GM23338 (cell line): ENCODE measurements around the gene PDE7B. TPM values are rescaled to one million over a fixed set of nuclear protein-coding genes. Genes with fewer than 3 reads are reported as not detected.

Experiments used
- ATAC-seq: fragments of 200-7000 bp; cut with Tn5 transposase; 3 replicates; pipeline ENCODE4 v1.9.1; 2020
- DNase-seq: peaks from one replicate; pipeline ENCODE4 v3.0.0-alpha.2; 2015; ENCODE audit warnings: low spot score
- H2AFZ ChIP-seq: fragments of 200-600 bp; sonication (generic); 2 replicates; pipeline ENCODE4 v1.8.0; 2016; ENCODE audit warnings: antibody characterized with exemption, mild to moderate bottlenecking, moderate library complexity
- H3F3A ChIP-seq: fragments of 200-600 bp; sonication (generic); replicated peaks from 2 replicates; pipeline ENCODE4 v1.8.0; 2017; ENCODE audit warnings: antibody characterized with exemption, mixed run types, low read depth
- H3K27ac ChIP-seq: fragments of 200-600 bp; sonication (generic); 2 replicates; pipeline ENCODE4 v1.6.1; 2016; ENCODE audit warnings: low read depth
- H3K27me3 ChIP-seq: fragments of 200-600 bp; sonication (generic); 2 replicates; pipeline ENCODE4 v1.8.0; 2016; ENCODE audit warnings: mild to moderate bottlenecking, mixed run types, moderate library complexity; ENCODE audit not compliant: insufficient read depth
- H3K36me3 ChIP-seq: fragments of 200-600 bp; sonication (generic); 2 replicates; pipeline ENCODE4 v1.8.0; 2016; ENCODE audit warnings: mild to moderate bottlenecking; ENCODE audit not compliant: insufficient read depth
- H3K4me1 ChIP-seq: fragments of 200-600 bp; sonication (generic); 2 replicates; pipeline ENCODE4 v1.8.0; 2016; ENCODE audit warnings: mild to moderate bottlenecking, moderate library complexity; ENCODE audit not compliant: insufficient read depth
- H3K4me2 ChIP-seq: fragments of 200-600 bp; sonication (generic); 2 replicates; pipeline ENCODE4 v1.7.1; 2017; ENCODE audit warnings: mixed run types
- H3K4me3 ChIP-seq: fragments of 200-600 bp; sonication (generic); 2 replicates; pipeline ENCODE4 v1.6.1; 2016; ENCODE audit warnings: mixed run types
- H3K79me2 ChIP-seq: fragments of 200-600 bp; sonication (generic); replicated peaks from 2 replicates; pipeline ENCODE4 v1.8.0; 2017; ENCODE audit warnings: mild to moderate bottlenecking; ENCODE audit not compliant: insufficient read depth
- H3K9me2 ChIP-seq: fragments of 200-600 bp; sonication (generic); 2 replicates; pipeline ENCODE4 v1.8.0; 2017; ENCODE audit not compliant: insufficient read depth
- H4K20me1 ChIP-seq: fragments of 200-600 bp; sonication (generic); replicated peaks from 2 replicates; pipeline ENCODE4 v1.8.0; 2017; ENCODE audit warnings: mild to moderate bottlenecking; ENCODE audit not compliant: insufficient read depth
- H3K27ac Mint-ChIP-seq: 2 replicates; pipeline ENCODE4 v1.8.0; 2020; ENCODE audit warnings: inconsistent platforms, mild to moderate bottlenecking, moderate library complexity, mixed read lengths
- H3K27me3 Mint-ChIP-seq: 3 replicates; pipeline ENCODE4 v1.8.0; 2022; ENCODE audit warnings: low read depth, mild to moderate bottlenecking, moderate library complexity, mixed read lengths, inconsistent platforms; ENCODE audit not compliant: insufficient read depth, poor library complexity
- H3K36me3 Mint-ChIP-seq: 3 replicates; pipeline ENCODE4 v1.8.0; 2021; ENCODE audit warnings: low read depth, mild to moderate bottlenecking, inconsistent platforms, moderate library complexity, mixed read lengths
- H3K4me1 Mint-ChIP-seq: 3 replicates; pipeline ENCODE4 v1.8.0; 2020; ENCODE audit warnings: mild to moderate bottlenecking, inconsistent platforms, mixed read lengths
- H3K4me3 Mint-ChIP-seq: 3 replicates; pipeline ENCODE4 v1.8.0; 2021; ENCODE audit warnings: moderate library complexity, mild to moderate bottlenecking, inconsistent platforms, mixed read lengths
- H3K9me3 Mint-ChIP-seq: 3 replicates; pipeline ENCODE4 v1.8.0; 2020; ENCODE audit warnings: moderate library complexity, mild to moderate bottlenecking, inconsistent platforms, mixed read lengths
- CREB1 ChIP-seq: fragments of 250-450 bp; sonication (Bioruptor Pico); IDR thresholded peaks from 2 replicates; pipeline ENCODE4 v1.5.0; 2020; ENCODE audit warnings: low read depth, mild to moderate bottlenecking, moderate library complexity
- CTCF ChIP-seq, 2 experiments: fragments of 200-600 bp in 1 of 2; sonication (generic) in 1 of 2; conservative IDR thresholded peaks; 2 replicates each; pipeline versions ENCODE4 v1.5.1 to v1.6.1; 2016 to 2017; ENCODE audit warnings: antibody characterized with exemption in 2 of 2, low read depth in 2 of 2, mild to moderate bottlenecking in 2 of 2, moderate library complexity in 1 of 2
- EZH2 ChIP-seq: fragments of 200-600 bp; sonication (generic); IDR thresholded peaks from one replicate; pipeline ENCODE4 v1.8.0; 2017; ENCODE audit warnings: antibody characterized with exemption, mild to moderate bottlenecking, low read depth; ENCODE audit not compliant: unreplicated experiment
- EZH2phosphoT487 ChIP-seq: fragments of 200-600 bp; sonication (generic); IDR thresholded peaks from one replicate; pipeline ENCODE4 v1.8.1; 2018; ENCODE audit warnings: antibody characterized with exemption; ENCODE audit not compliant: unreplicated experiment
- JUNB ChIP-seq: IDR thresholded peaks from one replicate; pipeline ENCODE4 v1.6.1; 2016; ENCODE audit warnings: antibody characterized with exemption; ENCODE audit not compliant: unreplicated experiment
- NANOG ChIP-seq: IDR thresholded peaks from 2 replicates; pipeline ENCODE4 v1.6.1; 2016; ENCODE audit warnings: antibody characterized with exemption, borderline replicate concordance
- POLR2AphosphoS5 ChIP-seq: IDR thresholded peaks from 2 replicates; pipeline ENCODE4 v1.6.1; 2016; ENCODE audit warnings: antibody characterized with exemption, low read depth
- STAT1 ChIP-seq: IDR thresholded peaks from one replicate; pipeline ENCODE4 v1.6.1; 2016; ENCODE audit warnings: antibody characterized with exemption; ENCODE audit not compliant: unreplicated experiment
- ZNF114 ChIP-seq: fragments of 250-450 bp; sonication (Bioruptor Pico); IDR thresholded peaks from 2 replicates; pipeline ENCODE4 v1.5.0; 2020; ENCODE audit warnings: mild to moderate bottlenecking, moderate library complexity
- ZNF331 ChIP-seq: fragments of 250-450 bp; sonication (Bioruptor Pico); IDR thresholded peaks from 2 replicates; pipeline ENCODE4 v1.5.0; 2020; ENCODE audit warnings: low read depth, mild to moderate bottlenecking, moderate library complexity
- ZNF462 ChIP-seq: fragments of 250-450 bp; sonication (Bioruptor Pico); IDR thresholded peaks from 2 replicates; pipeline ENCODE4 v1.5.0; 2020; ENCODE audit warnings: mild to moderate bottlenecking, moderate library complexity
- polyA plus RNA-seq: library from polyadenylated mRNA; unstranded; fragments of >200 nt; fragmentation: Nextera tagmentation; extraction: Ambion mirVana; gene quantifications from 2 replicates; pipeline ENCODE4 v1.2.1, GENCODE V29; 2016
- total RNA-seq: library from RNA; depleted of rRNA; stranded (reverse); fragments of >200 nt; shearing (Covaris generic); gene quantifications from 2 replicates; pipeline ENCODE4 v1.2.3, GENCODE V29; 2014
- TF ChIP-seq, protein P1 (sequence below): IDR thresholded peaks from 2 replicates; pipeline ENCODE4 v1.6.1; 2016; ENCODE audit warnings: antibody characterized with exemption
- TF ChIP-seq, protein P2 (sequence below): IDR thresholded peaks from one replicate; pipeline ENCODE4 v1.6.1; 2018; ENCODE audit warnings: antibody characterized with exemption; ENCODE audit not compliant: unreplicated experiment

PDE7B gene
- total and polyA plus RNA-seq, 2 experiments from 2014 or later: 0.07 TPM; not detected in 1

- no peak overlapping the region for H3K4me3 Mint-ChIP-seq
- ATAC-seq: no peak
- Histone ChIP-seq H3K4me1 (no peaks in the 10 kb centered on the region), H3K79me2 (no peaks in the 10 kb centered on the region), H3K9me2 (no peaks in the 10 kb centered on the region), H3K4me2 (no peak overlapping the region), H3K27ac (no peak overlapping the region), H4K20me1 (no peaks in the 10 kb centered on the region), H2AFZ (no peak overlapping the region), H3K36me3 (no peaks in the 10 kb centered on the region), H3K27me3 (no peaks in the 10 kb centered on the region), H3F3A (no peaks in the 10 kb centered on the region), H3K4me3 (no peak overlapping the region)
- H3K27me3 Mint-ChIP-seq: no peaks in the 10 kb centered on the region
- H3K27ac Mint-ChIP-seq: no peak overlapping the region
- DNase-seq: no peak
- H3K36me3 Mint-ChIP-seq: no peaks in the 10 kb centered on the region
- peaks cover 3% of the 10 kb centered on the region; the same call in 2 of the 3 replicates for H3K9me3 Mint-ChIP-seq
- H3K4me1 Mint-ChIP-seq: no peaks in the 10 kb centered on the region
- TF ChIP-seq POLR2AphosphoS5 (no peak), EZH2phosphoT487 (no peak), ZNF462 (CRISPR knock-in tag) (no peak), NANOG (no peak), CTCF (conservative IDR thresholded peaks at IDR 0.05; ENCODE audit: low read depth in 2 of 2) (no peak), CREB1 (no peak), ZNF331 (no peak), ZNF114 (CRISPR knock-in tag) (no peak), EZH2 (no peak), STAT1 (no peak), JUNB (no peak)
- TF ChIP-seq, protein P1, sequence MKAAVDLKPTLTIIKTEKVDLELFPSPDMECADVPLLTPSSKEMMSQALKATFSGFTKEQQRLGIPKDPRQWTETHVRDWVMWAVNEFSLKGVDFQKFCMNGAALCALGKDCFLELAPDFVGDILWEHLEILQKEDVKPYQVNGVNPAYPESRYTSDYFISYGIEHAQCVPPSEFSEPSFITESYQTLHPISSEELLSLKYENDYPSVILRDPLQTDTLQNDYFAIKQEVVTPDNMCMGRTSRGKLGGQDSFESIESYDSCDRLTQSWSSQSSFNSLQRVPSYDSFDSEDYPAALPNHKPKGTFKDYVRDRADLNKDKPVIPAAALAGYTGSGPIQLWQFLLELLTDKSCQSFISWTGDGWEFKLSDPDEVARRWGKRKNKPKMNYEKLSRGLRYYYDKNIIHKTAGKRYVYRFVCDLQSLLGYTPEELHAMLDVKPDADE: no peak
- TF ChIP-seq, protein P2, sequence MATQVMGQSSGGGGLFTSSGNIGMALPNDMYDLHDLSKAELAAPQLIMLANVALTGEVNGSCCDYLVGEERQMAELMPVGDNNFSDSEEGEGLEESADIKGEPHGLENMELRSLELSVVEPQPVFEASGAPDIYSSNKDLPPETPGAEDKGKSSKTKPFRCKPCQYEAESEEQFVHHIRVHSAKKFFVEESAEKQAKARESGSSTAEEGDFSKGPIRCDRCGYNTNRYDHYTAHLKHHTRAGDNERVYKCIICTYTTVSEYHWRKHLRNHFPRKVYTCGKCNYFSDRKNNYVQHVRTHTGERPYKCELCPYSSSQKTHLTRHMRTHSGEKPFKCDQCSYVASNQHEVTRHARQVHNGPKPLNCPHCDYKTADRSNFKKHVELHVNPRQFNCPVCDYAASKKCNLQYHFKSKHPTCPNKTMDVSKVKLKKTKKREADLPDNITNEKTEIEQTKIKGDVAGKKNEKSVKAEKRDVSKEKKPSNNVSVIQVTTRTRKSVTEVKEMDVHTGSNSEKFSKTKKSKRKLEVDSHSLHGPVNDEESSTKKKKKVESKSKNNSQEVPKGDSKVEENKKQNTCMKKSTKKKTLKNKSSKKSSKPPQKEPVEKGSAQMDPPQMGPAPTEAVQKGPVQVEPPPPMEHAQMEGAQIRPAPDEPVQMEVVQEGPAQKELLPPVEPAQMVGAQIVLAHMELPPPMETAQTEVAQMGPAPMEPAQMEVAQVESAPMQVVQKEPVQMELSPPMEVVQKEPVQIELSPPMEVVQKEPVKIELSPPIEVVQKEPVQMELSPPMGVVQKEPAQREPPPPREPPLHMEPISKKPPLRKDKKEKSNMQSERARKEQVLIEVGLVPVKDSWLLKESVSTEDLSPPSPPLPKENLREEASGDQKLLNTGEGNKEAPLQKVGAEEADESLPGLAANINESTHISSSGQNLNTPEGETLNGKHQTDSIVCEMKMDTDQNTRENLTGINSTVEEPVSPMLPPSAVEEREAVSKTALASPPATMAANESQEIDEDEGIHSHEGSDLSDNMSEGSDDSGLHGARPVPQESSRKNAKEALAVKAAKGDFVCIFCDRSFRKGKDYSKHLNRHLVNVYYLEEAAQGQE: no peak
These were observed 242.3 kb downstream of the PDE7B start for GRCh38 chr6:136093835-136094234.
